HCT116 (cell line): Measurements from ENCODE around the gene COL16A1. TPM values are rescaled to one million over a fixed set of nuclear protein-coding genes. Genes with fewer than 3 reads are reported as not detected.

ENCODE experiments used
- ATAC-seq: fragments of 200-7000 bp; cut with Tn5 transposase; 2 replicates; pipeline ENCODE4 v1.9.1; 2020; ENCODE audit warnings: mild to moderate bottlenecking, moderate library complexity
- BruUV-seq: library from RNA; stranded (reverse); fragments of 400-500 nt; replicated peaks from 2 replicates; lab custom pipeline; 2021; lab: Mats Ljungman, UMichigan
- CTCF ChIA-PET: fragments of 300-600 bp; sonication (Branson Sonifier 250); formaldehyde crosslinking; loops from one replicate; lab custom pipeline; 2021; ENCODE audit warnings: antibody characterized with exemption; lab: Charles Lee
- POLR2A ChIA-PET: fragments of 300-600, 350-600 bp; sonication (Branson Sonifier 250); formaldehyde crosslinking; loops from one replicate; lab custom pipeline; 2021; ENCODE audit warnings: antibody characterized with exemption; lab: Charles Lee
- RAD21 ChIA-PET, 2 experiments: fragments of 300-600 bp; sonication (Branson Sonifier 250); formaldehyde crosslinking; loops; one replicate each; lab custom pipeline; 2023; ENCODE audit warnings: low total read pairs in 2 of 2; ENCODE audit not compliant: uncharacterized antibody in 2 of 2, unreplicated experiment in 2 of 2, low non-redundant PET in 1 of 2; lab: Charles Lee
- DNase-seq: peaks from one replicate; pipeline ENCODE4 v3.0.0-alpha.2; 2010; ENCODE audit warnings: low read depth, low spot score
- H2AFZ ChIP-seq: fragments of 200-600 bp; shearing (Covaris generic), sonication (generic); 2 replicates; pipeline ENCODE4 v1.6.1; 2017; ENCODE audit warnings: low read depth, mixed run types, mixed read lengths, antibody characterized with exemption, low read length; ENCODE audit not compliant: poor library complexity, severe bottlenecking
- H3K27ac ChIP-seq: 2 replicates; pipeline ENCODE4 v1.5.1; 2012; ENCODE audit warnings: low read depth, low read length
- H3K27me3 ChIP-seq: fragments of 200-600 bp; sonication (generic); 2 replicates; pipeline ENCODE4 v1.6.1; 2016; ENCODE audit warnings: mixed run types, low read length, mixed read lengths; ENCODE audit not compliant: insufficient read depth
- H3K36me3 ChIP-seq, 2 experiments: fragments of 200-500 bp in 1 of 2; fragments of 200-600 bp in 1 of 2; sonication (Bioruptor generic) in 1 of 2; sonication (generic) in 1 of 2; 2 replicates each; pipeline versions ENCODE4 v1.5.1 to v1.6.1; 2014 to 2016; ENCODE audit warnings: low read length in 2 of 2, inconsistent platforms in 1 of 2, mixed read lengths in 1 of 2, mixed run types in 1 of 2; ENCODE audit not compliant: insufficient read depth in 2 of 2, control insufficient read depth in 1 of 2
- H3K4me1 ChIP-seq, 2 experiments: fragments of 200-600 bp in 1 of 2; sonication (generic) in 1 of 2; 2 replicates each; pipeline versions ENCODE4 v1.5.1 to v1.6.1; 2012 to 2017; ENCODE audit warnings: low read length in 2 of 2, inconsistent platforms in 1 of 2, mild to moderate bottlenecking in 1 of 2, mixed read lengths in 1 of 2, mixed run types in 1 of 2, moderate library complexity in 1 of 2; ENCODE audit not compliant: insufficient read depth in 2 of 2, control insufficient read depth in 1 of 2
- H3K4me2 ChIP-seq: fragments of 200-600 bp; sonication (generic); 2 replicates; pipeline ENCODE4 v1.6.1; 2017; ENCODE audit warnings: mixed run types, low read length, mixed read lengths
- H3K4me3 ChIP-seq, 2 experiments: fragments of 200-600 bp in 1 of 2; sonication (generic) in 1 of 2; replicated peaks in 1 of 2; 2 replicates each; pipeline ENCODE4 v1.5.1; 2011 to 2016; ENCODE audit warnings: low read length in 2 of 2, control low read depth in 1 of 2, low read depth in 1 of 2, mild to moderate bottlenecking in 1 of 2, mixed read lengths in 1 of 2, mixed run types in 1 of 2
- H3K79me2 ChIP-seq: fragments of 200-600 bp; sonication (generic); 2 replicates; pipeline ENCODE4 v1.6.1; 2017; ENCODE audit warnings: mild to moderate bottlenecking, mixed run types, low read length, moderate library complexity, mixed read lengths; ENCODE audit not compliant: insufficient read depth
- H3K9ac ChIP-seq: fragments of 200-600 bp; sonication (generic); 2 replicates; pipeline ENCODE4 v1.6.1; 2016; ENCODE audit warnings: low read length, mixed read lengths
- H3K9me2 ChIP-seq: fragments of 200-600 bp; sonication (generic), shearing (Covaris generic); 2 replicates; pipeline ENCODE4 v1.6.1; 2017; ENCODE audit warnings: mixed run types, mild to moderate bottlenecking, moderate library complexity; ENCODE audit not compliant: insufficient read depth
- H3K9me3 ChIP-seq, 2 experiments: fragments of 200-500 bp in 1 of 2; fragments of 200-600 bp in 1 of 2; sonication (Bioruptor generic) in 1 of 2; sonication (generic) in 1 of 2; 2 replicates each; pipeline ENCODE4 v1.6.1; 2014 to 2017; ENCODE audit warnings: low read length in 2 of 2, mixed read lengths in 2 of 2, inconsistent platforms in 1 of 2, low read depth in 1 of 2, mild to moderate bottlenecking in 1 of 2, mixed run types in 1 of 2, moderate library complexity in 1 of 2; ENCODE audit not compliant: control insufficient read depth in 1 of 2, insufficient read depth in 1 of 2
- H4K20me1 ChIP-seq: fragments of 200-600 bp; sonication (generic), shearing (Covaris generic); 2 replicates; pipeline ENCODE4 v1.6.1; 2017; ENCODE audit warnings: mixed run types, mild to moderate bottlenecking, moderate library complexity; ENCODE audit not compliant: insufficient read depth
- EZH2 ChIP-seq: fragments of 200-600 bp; sonication (generic); IDR thresholded peaks from 2 replicates; pipeline ENCODE4 v1.6.1; 2017; ENCODE audit warnings: antibody characterized with exemption, mixed run types
- EZH2phosphoT487 ChIP-seq: fragments of 200-600 bp; IDR thresholded peaks from 2 replicates; pipeline ENCODE4 v1.6.1; 2018; ENCODE audit warnings: antibody characterized with exemption, borderline replicate concordance
- FOSL1 ChIP-seq: IDR thresholded peaks from 2 replicates; pipeline ENCODE4 v1.6.1; 2012; ENCODE audit warnings: low read depth
- JUND ChIP-seq: IDR thresholded peaks from 2 replicates; pipeline ENCODE4 v1.6.1; 2012
- POLR2A ChIP-seq: IDR thresholded peaks from 2 replicates; pipeline ENCODE4 v1.7.0; 2011; ENCODE audit warnings: borderline replicate concordance; ENCODE audit not compliant: insufficient read depth, insufficient read length; ENCODE audit errors: extremely low read depth
- RAD21 ChIP-seq: IDR thresholded peaks from 2 replicates; pipeline ENCODE4 v1.6.1; 2012; ENCODE audit warnings: low read depth, mild to moderate bottlenecking
- SIN3A ChIP-seq: IDR thresholded peaks from 2 replicates; pipeline ENCODE4 v1.6.1; 2012; ENCODE audit warnings: low read depth
- SRF ChIP-seq: IDR thresholded peaks from 2 replicates; pipeline ENCODE4 v1.6.1; 2012; ENCODE audit warnings: low read depth
- YY1 ChIP-seq: IDR thresholded peaks from 2 replicates; pipeline ENCODE4 v1.6.1; 2011; ENCODE audit warnings: low read length, low read depth, moderate library complexity, mild to moderate bottlenecking; ENCODE audit not compliant: insufficient replicate concordance; ENCODE audit errors: extremely low read depth
- ZNF274 ChIP-seq: fragments of 200-500 bp; sonication (Bioruptor generic); IDR thresholded peaks from 2 replicates; pipeline ENCODE4 v1.6.1; 2014; ENCODE audit warnings: mild to moderate bottlenecking, low read depth, low read length, inconsistent platforms
- intact Hi-C: fragments of 100-400 bp; cut with micrococcal nuclease; formaldehyde crosslinking; loops from 2 replicates; pipeline ENCODE4 v1.10.0; 2022
- total RNA-seq: library from RNA; stranded (reverse); gene quantifications from one replicate; pipeline ENCODE4 v1.2.1, GENCODE V29; 2021; ENCODE audit not compliant: unreplicated experiment
- TF ChIP-seq, protein P1 (sequence below): IDR thresholded peaks from 2 replicates; pipeline ENCODE4 v1.6.1; 2012; ENCODE audit warnings: low read depth
- TF ChIP-seq, protein P2 (sequence below): IDR thresholded peaks from 2 replicates; pipeline ENCODE4 v1.6.1; 2011; ENCODE audit warnings: mild to moderate bottlenecking, low read length, moderate library complexity; ENCODE audit not compliant: insufficient replicate concordance; ENCODE audit errors: extremely low read depth
- TF ChIP-seq, protein P3 (sequence below): IDR thresholded peaks from 2 replicates; pipeline ENCODE4 v1.6.1; 2012

COL16A1 gene
- total RNA-seq, 1 experiment from 2014 or later: 2.2 TPM

DNA sequence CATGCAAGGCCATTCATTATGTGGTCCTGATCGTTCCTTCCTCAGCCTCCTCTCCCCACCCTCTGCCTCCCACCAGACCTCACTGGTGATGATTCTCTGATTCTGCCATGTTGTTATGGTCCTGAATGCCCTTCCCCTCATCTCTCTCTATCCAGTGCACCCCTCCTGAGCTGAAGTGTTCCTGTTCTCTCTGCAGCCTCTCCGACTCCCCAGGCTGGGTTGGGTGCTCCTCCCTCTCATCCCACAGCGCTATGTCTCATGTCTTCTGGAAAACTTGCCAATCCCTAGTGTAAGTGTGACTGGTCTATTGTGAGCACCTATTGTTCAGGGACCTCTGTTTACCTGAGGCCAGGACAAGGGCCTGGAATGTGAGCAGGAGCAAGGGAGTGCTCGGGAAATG is 48.1 kb downstream of the COL16A1 start:
- Histone ChIP-seq H3K4me2 (no peak overlapping the region), H2AFZ (no peak overlapping the region), H3K9ac (no peak overlapping the region), H3K9me3 (no peaks in the 10 kb centered on the region), H3K79me2 (no peaks in the 10 kb centered on the region), H3K9me2 (no peaks in the 10 kb centered on the region), H4K20me1 (no peaks in the 10 kb centered on the region), H3K36me3 (no peaks in the 10 kb centered on the region), H3K27me3 (no peaks in the 10 kb centered on the region), H3K4me1 (no peaks in the 10 kb centered on the region), H3K27ac (no peak overlapping the region), H3K4me3 (no peak overlapping the region)
- RAD21 ChIA-PET: no interaction called here
- TF ChIP-seq POLR2A (no peak), FOSL1 (no peak), EZH2phosphoT487 (no peak), SIN3A (no peak), RAD21 (no peak), EZH2 (no peak), YY1 (no peak), ZNF274 (no peak), JUND (no peak), SRF (no peak)
- TF ChIP-seq, protein P1, sequence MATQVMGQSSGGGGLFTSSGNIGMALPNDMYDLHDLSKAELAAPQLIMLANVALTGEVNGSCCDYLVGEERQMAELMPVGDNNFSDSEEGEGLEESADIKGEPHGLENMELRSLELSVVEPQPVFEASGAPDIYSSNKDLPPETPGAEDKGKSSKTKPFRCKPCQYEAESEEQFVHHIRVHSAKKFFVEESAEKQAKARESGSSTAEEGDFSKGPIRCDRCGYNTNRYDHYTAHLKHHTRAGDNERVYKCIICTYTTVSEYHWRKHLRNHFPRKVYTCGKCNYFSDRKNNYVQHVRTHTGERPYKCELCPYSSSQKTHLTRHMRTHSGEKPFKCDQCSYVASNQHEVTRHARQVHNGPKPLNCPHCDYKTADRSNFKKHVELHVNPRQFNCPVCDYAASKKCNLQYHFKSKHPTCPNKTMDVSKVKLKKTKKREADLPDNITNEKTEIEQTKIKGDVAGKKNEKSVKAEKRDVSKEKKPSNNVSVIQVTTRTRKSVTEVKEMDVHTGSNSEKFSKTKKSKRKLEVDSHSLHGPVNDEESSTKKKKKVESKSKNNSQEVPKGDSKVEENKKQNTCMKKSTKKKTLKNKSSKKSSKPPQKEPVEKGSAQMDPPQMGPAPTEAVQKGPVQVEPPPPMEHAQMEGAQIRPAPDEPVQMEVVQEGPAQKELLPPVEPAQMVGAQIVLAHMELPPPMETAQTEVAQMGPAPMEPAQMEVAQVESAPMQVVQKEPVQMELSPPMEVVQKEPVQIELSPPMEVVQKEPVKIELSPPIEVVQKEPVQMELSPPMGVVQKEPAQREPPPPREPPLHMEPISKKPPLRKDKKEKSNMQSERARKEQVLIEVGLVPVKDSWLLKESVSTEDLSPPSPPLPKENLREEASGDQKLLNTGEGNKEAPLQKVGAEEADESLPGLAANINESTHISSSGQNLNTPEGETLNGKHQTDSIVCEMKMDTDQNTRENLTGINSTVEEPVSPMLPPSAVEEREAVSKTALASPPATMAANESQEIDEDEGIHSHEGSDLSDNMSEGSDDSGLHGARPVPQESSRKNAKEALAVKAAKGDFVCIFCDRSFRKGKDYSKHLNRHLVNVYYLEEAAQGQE: no peak
- TF ChIP-seq, protein P2, sequence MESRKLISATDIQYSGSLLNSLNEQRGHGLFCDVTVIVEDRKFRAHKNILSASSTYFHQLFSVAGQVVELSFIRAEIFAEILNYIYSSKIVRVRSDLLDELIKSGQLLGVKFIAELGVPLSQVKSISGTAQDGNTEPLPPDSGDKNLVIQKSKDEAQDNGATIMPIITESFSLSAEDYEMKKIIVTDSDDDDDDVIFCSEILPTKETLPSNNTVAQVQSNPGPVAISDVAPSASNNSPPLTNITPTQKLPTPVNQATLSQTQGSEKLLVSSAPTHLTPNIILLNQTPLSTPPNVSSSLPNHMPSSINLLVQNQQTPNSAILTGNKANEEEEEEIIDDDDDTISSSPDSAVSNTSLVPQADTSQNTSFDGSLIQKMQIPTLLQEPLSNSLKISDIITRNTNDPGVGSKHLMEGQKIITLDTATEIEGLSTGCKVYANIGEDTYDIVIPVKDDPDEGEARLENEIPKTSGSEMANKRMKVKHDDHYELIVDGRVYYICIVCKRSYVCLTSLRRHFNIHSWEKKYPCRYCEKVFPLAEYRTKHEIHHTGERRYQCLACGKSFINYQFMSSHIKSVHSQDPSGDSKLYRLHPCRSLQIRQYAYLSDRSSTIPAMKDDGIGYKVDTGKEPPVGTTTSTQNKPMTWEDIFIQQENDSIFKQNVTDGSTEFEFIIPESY: no peak
- TF ChIP-seq, protein P3, sequence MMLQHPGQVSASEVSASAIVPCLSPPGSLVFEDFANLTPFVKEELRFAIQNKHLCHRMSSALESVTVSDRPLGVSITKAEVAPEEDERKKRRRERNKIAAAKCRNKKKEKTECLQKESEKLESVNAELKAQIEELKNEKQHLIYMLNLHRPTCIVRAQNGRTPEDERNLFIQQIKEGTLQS: no peak
- no TSS peak for BruUV-seq
- DNase-seq: no peak
- POLR2A ChIA-PET: no interaction called here
- intact Hi-C loops: no loop called here
- no peak for ATAC-seq
- CTCF ChIA-PET: no interaction called here
